Osteoblast (primary cell): ENCODE data around the gene DNAH17. TPM values are rescaled to one million over a fixed set of nuclear protein-coding genes. Genes with fewer than 3 reads are reported as not detected.
A peak's percentile ranks its signal among the peaks of the same experiment; 100 is the strongest.

Experiments used
- DNase-seq: peaks from one replicate; pipeline ENCODE4 v3.0.0; 2011; ENCODE audit warnings: low spot score, mixed read lengths; ENCODE audit not compliant: insufficient read length; ENCODE audit errors: missing footprints
- H2AFZ ChIP-seq: 2 replicates; pipeline ENCODE4 v1.6.0; 2011; ENCODE audit warnings: mild to moderate bottlenecking, low read length
- H3K27ac ChIP-seq: 2 replicates; pipeline ENCODE4 v1.5.1; 2011; ENCODE audit warnings: mild to moderate bottlenecking, low read depth, low read length, moderate library complexity
- H3K27me3 ChIP-seq: 2 replicates; pipeline ENCODE4 v1.6.0; 2012; ENCODE audit warnings: mild to moderate bottlenecking, control low read depth, inconsistent platforms, low read length, moderate library complexity; ENCODE audit not compliant: insufficient read depth
- H3K36me3 ChIP-seq: 2 replicates; pipeline ENCODE4 v1.5.1; 2011; ENCODE audit warnings: mild to moderate bottlenecking, low read length, control low read depth, moderate library complexity; ENCODE audit not compliant: insufficient read depth
- H3K4me1 ChIP-seq: 2 replicates; pipeline ENCODE4 v1.5.1; 2011; ENCODE audit warnings: mild to moderate bottlenecking, low read length, control low read depth, moderate library complexity; ENCODE audit not compliant: insufficient read depth
- H3K4me2 ChIP-seq: 2 replicates; pipeline ENCODE4 v1.6.0; 2011; ENCODE audit warnings: mild to moderate bottlenecking, low read length; ENCODE audit not compliant: insufficient read depth
- H3K4me3 ChIP-seq: fragments of 200-600 bp; sonication (generic); 3 replicates; pipeline ENCODE4 v1.5.1; 2012; ENCODE audit warnings: mild to moderate bottlenecking, low read length, inconsistent platforms; ENCODE audit not compliant: insufficient read depth
- H3K79me2 ChIP-seq: 2 replicates; pipeline ENCODE4 v1.6.0; 2012; ENCODE audit warnings: mild to moderate bottlenecking, low read length, control low read depth, inconsistent platforms; ENCODE audit not compliant: insufficient read depth
- H3K9me3 ChIP-seq: 2 replicates; pipeline ENCODE4 v1.5.1; 2011; ENCODE audit warnings: low read depth, low read length, control low read depth
- H4K20me1 ChIP-seq: 2 replicates; pipeline ENCODE4 v1.6.0; 2012; ENCODE audit warnings: mild to moderate bottlenecking, low read length, control low read depth; ENCODE audit not compliant: insufficient read depth
- total RNA-seq: library from RNA; depleted of rRNA; stranded (reverse); fragments of >200 nt; gene quantifications from 2 replicates; pipeline ENCODE4 v1.2.3, GENCODE V29; 2012
- TF ChIP-seq, protein P1 (sequence below): IDR thresholded peaks from 2 replicates; pipeline ENCODE4 v1.5.1; 2011; ENCODE audit warnings: mild to moderate bottlenecking, low read depth, low read length, moderate library complexity; ENCODE audit errors: extremely low read depth

DNAH17 gene
- total RNA-seq, 1 donor = under 0.01 TPM

DNA sequence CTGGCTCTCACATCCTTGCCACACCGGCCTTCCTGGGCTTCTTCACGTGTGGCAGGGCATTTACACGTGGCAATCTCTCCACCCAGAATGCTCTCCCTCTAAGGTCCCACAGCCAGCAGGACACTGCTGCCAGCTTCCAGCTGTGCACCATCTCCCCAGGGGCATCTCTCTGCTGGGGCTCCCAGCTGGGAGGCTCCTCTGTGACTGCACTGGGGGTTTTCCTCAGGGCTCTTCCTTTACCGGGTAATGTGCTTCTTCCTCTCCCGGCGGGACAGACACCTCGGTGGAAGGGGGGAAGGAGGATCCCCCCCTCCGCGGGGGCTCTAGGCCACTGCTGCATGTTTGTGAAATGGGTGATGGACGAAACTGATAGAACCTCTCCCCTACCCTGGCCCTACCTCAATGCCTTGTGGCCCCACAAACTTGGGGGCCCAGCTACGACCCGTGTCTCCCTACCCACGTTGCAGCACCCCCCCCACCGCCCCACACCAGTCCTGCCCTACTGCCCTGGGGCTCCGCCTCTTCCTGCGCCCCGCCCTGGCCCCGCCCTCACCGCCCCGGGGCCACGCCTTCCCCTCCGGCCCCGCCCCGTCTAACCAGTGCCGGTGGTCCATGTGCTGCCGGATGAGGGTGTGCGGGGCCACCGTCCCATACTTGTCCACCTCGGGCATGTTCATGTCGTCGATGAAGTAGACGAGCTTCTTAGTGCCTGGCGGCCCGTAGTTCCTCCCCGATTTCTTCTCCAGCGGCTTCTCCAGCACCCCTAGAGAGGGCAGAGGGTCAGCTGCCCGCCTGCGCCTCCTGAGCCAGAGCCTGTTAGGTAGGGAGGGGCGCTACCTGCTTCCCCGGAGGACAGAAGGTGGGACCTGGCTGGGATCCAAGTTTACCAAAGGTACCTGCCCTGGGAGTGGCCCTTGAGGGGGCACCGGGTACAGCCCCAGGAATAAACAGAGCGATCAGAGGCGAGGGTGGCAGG is 92.6 kb downstream of the DNAH17 start:
- Histone ChIP-seq H3K79me2 (no peaks in the 10 kb centered on the region), H3K4me3 (peak overlapping the region; percentile 25), H3K4me2 (peak overlapping the region; percentile 39), H3K9me3 (no peaks in the 10 kb centered on the region), H3K27me3 (peaks cover 7% of the 10 kb centered on the region), H4K20me1 (no peaks in the 10 kb centered on the region), H2AFZ (no peak overlapping the region), H3K4me1 (no peaks in the 10 kb centered on the region), H3K36me3 (no peaks in the 10 kb centered on the region), H3K27ac (no peak overlapping the region)
- TF ChIP-seq, protein P1, sequence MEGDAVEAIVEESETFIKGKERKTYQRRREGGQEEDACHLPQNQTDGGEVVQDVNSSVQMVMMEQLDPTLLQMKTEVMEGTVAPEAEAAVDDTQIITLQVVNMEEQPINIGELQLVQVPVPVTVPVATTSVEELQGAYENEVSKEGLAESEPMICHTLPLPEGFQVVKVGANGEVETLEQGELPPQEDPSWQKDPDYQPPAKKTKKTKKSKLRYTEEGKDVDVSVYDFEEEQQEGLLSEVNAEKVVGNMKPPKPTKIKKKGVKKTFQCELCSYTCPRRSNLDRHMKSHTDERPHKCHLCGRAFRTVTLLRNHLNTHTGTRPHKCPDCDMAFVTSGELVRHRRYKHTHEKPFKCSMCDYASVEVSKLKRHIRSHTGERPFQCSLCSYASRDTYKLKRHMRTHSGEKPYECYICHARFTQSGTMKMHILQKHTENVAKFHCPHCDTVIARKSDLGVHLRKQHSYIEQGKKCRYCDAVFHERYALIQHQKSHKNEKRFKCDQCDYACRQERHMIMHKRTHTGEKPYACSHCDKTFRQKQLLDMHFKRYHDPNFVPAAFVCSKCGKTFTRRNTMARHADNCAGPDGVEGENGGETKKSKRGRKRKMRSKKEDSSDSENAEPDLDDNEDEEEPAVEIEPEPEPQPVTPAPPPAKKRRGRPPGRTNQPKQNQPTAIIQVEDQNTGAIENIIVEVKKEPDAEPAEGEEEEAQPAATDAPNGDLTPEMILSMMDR = no peak
- peak; percentile 89 for DNase-seq

DNA sequence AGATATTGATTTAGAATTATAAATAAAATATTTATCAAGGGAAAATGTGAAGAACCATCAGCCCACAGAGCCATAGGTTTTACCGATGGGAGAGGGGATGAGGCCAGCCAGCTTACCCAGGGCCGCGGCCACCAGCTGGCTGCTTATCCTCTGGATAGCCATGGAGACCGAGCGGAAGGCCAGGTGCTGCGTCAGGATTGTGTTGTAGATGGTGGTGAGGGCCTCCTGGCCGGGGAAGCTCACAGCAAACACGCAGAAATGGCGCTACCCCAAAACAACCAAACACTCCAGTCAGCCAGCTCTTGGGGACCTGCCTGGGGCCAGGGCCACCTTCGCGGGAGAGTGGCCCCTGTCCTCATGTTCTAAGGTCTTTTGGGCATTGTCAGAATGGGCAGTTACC is 97.8 kb downstream of the DNAH17 start:
- TF ChIP-seq, protein P1 = no peak
- no peak for DNase-seq
- no peaks in the 10 kb centered on the region for H3K4me1 ChIP-seq
- no peak overlapping the region for H3K27ac ChIP-seq
- H3K9me3 ChIP-seq = no peaks in the 10 kb centered on the region
- no peaks in the 10 kb centered on the region for H3K79me2 ChIP-seq
- H4K20me1 ChIP-seq = no peaks in the 10 kb centered on the region
- H3K4me3 ChIP-seq = no peak overlapping the region
- peaks cover 9% of the 10 kb centered on the region for H3K27me3 ChIP-seq
- no peaks in the 10 kb centered on the region for H3K36me3 ChIP-seq
- H2AFZ ChIP-seq = no peak overlapping the region
- no peak overlapping the region for H3K4me2 ChIP-seq

DNA sequence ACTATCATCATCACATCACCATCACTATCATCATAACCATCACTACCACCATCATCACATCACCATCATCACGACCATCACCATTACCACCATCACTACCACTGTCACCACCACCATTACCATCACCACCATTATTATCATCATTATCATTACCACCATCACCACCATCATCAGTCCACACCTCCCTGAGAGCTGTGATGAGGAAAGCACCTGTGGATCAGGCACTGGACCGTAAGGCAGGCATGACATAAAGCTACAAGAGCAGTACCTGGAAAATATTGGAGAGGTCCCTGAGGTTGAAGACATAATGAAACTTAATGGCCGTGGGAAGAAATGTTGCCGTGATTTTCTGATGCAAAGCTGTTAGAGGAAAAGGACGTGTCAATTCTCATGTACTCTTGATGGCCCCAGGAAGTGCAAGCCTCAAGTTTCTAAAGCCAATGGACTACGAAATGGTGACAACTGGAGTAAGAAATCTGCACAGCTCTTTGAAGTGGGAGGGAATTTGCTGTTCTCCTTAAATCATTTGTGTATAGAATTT is 98.4 kb downstream of the DNAH17 start:
- DNase-seq = no peak
- no peak overlapping the region for H3K4me3 ChIP-seq

More for the DNA sequence above, 98.4 kb downstream of the DNAH17 start:
- TF ChIP-seq, protein P1 = no peak
- H3K4me2 ChIP-seq = no peak overlapping the region
- no peaks in the 10 kb centered on the region for H4K20me1 ChIP-seq
- no peak overlapping the region for H2AFZ ChIP-seq
- no peaks in the 10 kb centered on the region for H3K36me3 ChIP-seq
- H3K27me3 ChIP-seq = peaks cover 11% of the 10 kb centered on the region
- no peak overlapping the region for H3K27ac ChIP-seq
- H3K79me2 ChIP-seq = no peaks in the 10 kb centered on the region
- H3K4me1 ChIP-seq = no peaks in the 10 kb centered on the region
- no peaks in the 10 kb centered on the region for H3K9me3 ChIP-seq
